HFF-Myc (cell line): ENCODE measurements around the gene ANKDD1A.

Experiments
- DNase-seq: peaks from one replicate; pipeline ENCODE4 v3.0.0-alpha.2; 2011; ENCODE audit warnings: low read depth; ENCODE audit errors: extremely low read depth
- H3K4me3 ChIP-seq: replicated peaks from 2 replicates; pipeline ENCODE4 v1.5.1; 2011; ENCODE audit warnings: low read depth, mild to moderate bottlenecking, control low read depth, low read length
- TF ChIP-seq, protein P1 (sequence below): IDR thresholded peaks from 2 replicates; pipeline ENCODE4 v1.5.1; 2012; ENCODE audit warnings: mild to moderate bottlenecking, low read depth, low read length, control low read depth; ENCODE audit errors: missing control alignments

Gene ANKDD1A

DNA sequence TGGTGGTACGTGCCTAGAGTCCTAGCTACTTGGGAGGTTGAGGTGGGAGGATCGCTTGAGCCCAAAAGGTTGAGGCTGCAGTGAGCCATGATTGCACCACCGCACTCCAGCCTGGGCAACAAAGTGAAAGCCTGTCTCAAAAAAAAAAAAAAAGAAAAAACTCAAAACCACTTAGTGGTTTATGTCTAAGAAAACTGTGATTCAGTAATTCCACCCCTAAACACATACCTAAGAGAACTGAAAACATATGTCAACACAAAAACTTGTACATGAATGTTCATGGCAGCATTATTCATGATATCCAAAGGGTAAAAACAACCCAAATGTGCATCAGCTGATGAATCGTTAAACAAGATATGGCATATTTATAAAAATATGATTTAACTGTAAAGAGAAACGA lies 63.7 kb downstream of the ANKDD1A start:
- DNase-seq: no peak
- TF ChIP-seq, protein P1, sequence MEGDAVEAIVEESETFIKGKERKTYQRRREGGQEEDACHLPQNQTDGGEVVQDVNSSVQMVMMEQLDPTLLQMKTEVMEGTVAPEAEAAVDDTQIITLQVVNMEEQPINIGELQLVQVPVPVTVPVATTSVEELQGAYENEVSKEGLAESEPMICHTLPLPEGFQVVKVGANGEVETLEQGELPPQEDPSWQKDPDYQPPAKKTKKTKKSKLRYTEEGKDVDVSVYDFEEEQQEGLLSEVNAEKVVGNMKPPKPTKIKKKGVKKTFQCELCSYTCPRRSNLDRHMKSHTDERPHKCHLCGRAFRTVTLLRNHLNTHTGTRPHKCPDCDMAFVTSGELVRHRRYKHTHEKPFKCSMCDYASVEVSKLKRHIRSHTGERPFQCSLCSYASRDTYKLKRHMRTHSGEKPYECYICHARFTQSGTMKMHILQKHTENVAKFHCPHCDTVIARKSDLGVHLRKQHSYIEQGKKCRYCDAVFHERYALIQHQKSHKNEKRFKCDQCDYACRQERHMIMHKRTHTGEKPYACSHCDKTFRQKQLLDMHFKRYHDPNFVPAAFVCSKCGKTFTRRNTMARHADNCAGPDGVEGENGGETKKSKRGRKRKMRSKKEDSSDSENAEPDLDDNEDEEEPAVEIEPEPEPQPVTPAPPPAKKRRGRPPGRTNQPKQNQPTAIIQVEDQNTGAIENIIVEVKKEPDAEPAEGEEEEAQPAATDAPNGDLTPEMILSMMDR: no peak
- no peak overlapping the region for H3K4me3 ChIP-seq

DNA sequence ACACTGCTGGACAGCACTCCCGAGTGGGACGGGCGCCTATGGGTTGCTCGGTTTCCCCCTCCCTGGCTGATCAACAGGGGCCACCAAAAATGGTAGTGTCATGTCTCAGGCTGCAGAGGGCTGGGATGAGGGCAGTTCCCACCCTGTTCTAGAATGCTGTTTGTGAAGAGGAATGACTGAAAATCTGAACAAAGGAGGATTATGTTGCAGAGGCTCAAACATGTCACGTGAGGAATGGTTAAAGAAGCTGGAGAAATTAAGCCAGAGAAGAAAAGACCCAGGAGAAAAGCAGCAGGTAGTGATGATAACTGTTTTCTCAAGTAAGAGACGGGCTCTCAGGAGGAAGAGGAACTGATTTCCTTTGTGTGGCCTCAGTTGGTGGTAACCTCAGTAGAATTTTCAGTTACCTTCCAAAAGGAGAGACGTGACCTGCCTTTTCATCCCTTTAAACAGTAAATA lies 67.6 kb downstream of the ANKDD1A start:
- DNase-seq: no peak
- TF ChIP-seq, protein P1: no peak

DNA sequence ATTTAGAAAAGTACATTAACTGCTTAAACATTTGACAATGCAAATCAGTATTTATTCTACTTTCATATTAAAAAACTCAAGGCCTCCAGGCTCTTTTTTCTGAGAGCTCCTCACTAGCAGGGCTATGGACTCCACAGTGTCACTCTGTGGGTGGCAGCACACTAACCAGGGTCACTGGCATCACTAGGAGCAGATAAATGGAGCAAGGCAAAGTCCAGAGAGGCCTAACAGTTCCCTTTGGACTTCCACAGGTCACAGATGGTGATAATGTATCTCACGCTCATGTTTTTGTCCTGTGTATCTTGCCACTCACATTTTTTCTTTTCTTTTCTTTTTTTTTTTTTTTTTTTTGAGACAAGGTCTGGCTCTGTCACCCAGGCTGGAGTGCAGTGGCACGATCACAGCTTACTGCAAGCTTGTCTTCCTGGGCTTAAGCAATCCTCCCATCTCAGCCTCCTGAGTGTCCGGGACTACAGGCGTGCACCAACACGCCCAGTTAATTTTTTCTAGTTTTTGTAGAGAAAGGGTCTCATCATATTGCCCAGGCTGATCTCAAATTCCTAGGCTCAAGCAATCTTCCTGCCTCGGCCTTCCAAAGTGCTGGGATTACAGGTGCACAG lies 70.2 kb downstream of the ANKDD1A start:
- no peak for DNase-seq
- H3K4me3 ChIP-seq: no peak overlapping the region
- TF ChIP-seq, protein P1: no peak

More for the DNA sequence above, 67.6 kb downstream of the ANKDD1A start:
- no peak overlapping the region for H3K4me3 ChIP-seq

DNA sequence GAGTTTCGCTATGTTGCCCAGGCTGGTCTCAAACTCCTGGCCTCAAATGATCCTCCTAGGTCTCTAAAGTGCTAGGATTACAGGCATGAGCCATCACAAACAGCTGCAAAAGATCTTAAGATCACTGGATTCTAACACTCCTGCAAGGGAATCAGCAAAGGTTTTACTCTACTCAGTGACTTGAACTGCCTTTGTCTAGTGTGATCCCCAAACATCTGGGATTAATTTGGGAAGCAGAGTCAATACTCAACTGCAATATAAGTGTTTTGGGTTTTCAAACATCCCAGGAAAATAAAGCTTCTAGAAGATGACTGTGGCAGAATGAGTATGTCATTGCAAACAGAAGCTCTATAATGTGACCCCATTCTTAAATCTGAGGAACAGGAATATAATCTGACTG lies 70.8 kb downstream of the ANKDD1A start:
- TF ChIP-seq, protein P1: no peak
- peak; percentile 75 for DNase-seq
- no peak overlapping the region for H3K4me3 ChIP-seq

DNA sequence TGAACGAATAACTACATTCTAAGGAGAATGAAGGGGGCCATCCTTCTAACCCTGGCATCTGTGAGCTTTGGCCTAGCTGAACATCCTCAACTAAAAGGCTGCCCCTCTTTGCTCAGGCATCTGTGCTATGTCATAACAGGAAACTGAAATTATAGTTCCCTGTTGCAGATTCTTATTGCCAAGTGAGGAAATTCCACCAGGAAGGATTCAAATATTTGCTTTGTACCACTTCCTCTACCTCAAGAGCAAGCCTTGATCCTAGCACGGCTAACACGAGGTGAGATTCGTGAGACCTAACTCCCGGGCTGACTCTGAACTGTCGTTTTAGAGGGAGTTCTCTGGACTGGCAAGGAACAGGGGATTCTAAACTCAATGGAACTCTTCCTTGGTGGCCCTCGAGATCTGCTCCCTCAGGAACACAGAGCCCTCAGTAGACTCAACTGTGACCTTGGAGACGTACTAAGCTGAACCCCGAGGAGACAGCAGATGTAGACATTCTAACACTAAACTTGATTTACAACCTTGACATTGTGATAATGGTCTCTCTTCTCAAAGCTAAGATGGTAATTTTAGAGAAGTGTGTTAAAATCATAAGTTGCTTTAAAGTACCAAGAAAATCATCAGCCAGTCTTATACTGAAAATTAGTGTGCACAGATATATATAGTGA lies 73.8 kb downstream of the ANKDD1A start:
- H3K4me3 ChIP-seq: peak overlapping the region; percentile 18
- DNase-seq: no peak
- TF ChIP-seq, protein P1: no peak

DNA sequence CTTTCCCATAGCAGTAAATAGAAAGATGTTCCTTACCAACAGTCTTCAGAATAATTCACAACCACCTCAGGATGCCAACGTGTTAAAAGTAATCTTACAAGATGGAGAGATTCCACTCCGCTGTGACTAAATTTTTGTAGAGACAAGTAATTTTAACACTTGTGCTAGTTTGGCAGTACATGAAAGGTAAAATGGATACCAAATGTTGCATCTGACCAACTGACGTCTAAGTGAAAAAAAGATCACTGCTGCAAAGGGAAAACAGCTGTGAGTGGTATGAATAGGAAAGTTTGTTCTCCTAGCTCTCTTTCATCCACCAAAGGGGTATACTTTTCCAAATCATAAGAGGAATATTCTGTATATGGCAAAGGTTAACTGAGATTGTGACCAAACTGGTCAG lies 75.4 kb downstream of the ANKDD1A start:
- TF ChIP-seq, protein P1: no peak
- H3K4me3 ChIP-seq: peak overlapping the region; percentile 28
- no peak for DNase-seq
